Measurements from ENCODE around the gene NEU4.

DNA sequence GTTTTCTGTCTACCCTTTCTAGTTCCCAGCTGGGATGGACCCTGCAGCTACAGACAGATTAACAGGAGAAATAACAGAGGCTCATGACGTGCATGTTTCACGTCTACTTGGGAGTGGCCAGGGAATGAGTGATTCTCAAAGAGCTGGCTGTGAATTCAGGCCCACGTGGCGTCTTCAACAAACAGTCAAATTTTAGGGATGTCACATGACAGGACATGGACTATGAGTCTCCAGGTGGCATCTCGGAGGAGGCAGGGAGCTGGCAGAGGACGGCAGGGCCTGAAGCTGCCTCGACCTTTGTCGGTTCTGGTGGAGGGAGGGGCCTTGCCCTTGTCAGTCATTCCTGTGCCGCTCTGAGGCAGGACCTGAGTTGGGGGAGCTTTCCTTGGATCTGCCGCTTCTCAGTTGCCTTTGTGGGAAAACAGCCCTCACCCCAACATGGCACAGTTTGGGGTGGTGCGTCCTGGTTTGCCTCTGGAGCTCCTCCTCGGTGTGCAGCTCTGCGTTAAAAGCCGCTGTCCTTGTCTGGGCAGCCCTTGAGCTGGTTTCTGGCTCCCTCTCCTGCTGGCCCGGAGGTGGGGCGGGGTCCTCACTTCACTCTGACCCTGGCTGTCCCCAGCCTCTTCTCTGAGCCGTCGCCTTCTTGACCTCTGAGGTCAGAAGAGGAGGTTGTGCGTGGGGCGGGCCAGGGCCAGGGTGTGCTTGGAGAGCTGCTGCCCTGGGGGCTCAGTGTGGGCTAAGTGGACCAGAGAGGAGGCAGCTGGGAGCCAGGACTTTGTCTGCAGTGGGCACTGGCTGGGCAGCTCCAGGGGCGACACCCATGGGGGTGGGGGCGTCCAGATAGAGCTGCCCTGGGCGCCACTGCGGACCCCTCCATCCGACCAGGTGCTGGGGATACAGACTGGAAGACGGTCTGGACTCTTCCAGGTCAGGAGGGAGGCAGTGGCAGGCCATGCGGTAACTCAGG, 44.4 kb upstream of the NEU4 start:
- TF ChIP-seq, protein P1, sequence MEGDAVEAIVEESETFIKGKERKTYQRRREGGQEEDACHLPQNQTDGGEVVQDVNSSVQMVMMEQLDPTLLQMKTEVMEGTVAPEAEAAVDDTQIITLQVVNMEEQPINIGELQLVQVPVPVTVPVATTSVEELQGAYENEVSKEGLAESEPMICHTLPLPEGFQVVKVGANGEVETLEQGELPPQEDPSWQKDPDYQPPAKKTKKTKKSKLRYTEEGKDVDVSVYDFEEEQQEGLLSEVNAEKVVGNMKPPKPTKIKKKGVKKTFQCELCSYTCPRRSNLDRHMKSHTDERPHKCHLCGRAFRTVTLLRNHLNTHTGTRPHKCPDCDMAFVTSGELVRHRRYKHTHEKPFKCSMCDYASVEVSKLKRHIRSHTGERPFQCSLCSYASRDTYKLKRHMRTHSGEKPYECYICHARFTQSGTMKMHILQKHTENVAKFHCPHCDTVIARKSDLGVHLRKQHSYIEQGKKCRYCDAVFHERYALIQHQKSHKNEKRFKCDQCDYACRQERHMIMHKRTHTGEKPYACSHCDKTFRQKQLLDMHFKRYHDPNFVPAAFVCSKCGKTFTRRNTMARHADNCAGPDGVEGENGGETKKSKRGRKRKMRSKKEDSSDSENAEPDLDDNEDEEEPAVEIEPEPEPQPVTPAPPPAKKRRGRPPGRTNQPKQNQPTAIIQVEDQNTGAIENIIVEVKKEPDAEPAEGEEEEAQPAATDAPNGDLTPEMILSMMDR (conservative IDR thresholded peaks at IDR 0.05; ENCODE audit: low read length) = no peak
- no peak for TF ChIP-seq EZH2phosphoT487 (IDR thresholded peaks at IDR 0.05; ENCODE audit: borderline replicate concordance, low read depth, low read length)

All from OCI-LY7 (cell line).